Activated naive CD4-positive, alpha-beta T cell treated with anti-CD3 and anti-CD28 coated beads, Interleukin-2, amount 50 U/mL, for 24 hours (primary cell): ENCODE measurements around the gene FDPS.
"Not testable (repeated sequence)": the region's sequence is repeated elsewhere in the genome, so short reads cannot be mapped to it uniquely, and the experiment has no call there.

ENCODE experiments used
- H3K27ac Mint-ChIP-seq: one replicate; pipeline ENCODE4 v1.8.0; 2021; ENCODE audit warnings: mild to moderate bottlenecking, mixed read lengths
- H3K27me3 Mint-ChIP-seq: one replicate; pipeline ENCODE4 v1.8.0; 2021; ENCODE audit warnings: mixed read lengths
- H3K36me3 Mint-ChIP-seq: one replicate; pipeline ENCODE4 v1.8.0; 2021; ENCODE audit warnings: mixed read lengths
- H3K4me1 Mint-ChIP-seq: one replicate; pipeline ENCODE4 v1.8.0; 2021; ENCODE audit warnings: mixed read lengths
- H3K4me3 Mint-ChIP-seq: one replicate; pipeline ENCODE4 v1.8.0; 2021; ENCODE audit warnings: mild to moderate bottlenecking, mixed read lengths
- H3K9me3 Mint-ChIP-seq: one replicate; pipeline ENCODE4 v1.8.0; 2021; ENCODE audit warnings: mixed read lengths

The FDPS gene

DNA sequence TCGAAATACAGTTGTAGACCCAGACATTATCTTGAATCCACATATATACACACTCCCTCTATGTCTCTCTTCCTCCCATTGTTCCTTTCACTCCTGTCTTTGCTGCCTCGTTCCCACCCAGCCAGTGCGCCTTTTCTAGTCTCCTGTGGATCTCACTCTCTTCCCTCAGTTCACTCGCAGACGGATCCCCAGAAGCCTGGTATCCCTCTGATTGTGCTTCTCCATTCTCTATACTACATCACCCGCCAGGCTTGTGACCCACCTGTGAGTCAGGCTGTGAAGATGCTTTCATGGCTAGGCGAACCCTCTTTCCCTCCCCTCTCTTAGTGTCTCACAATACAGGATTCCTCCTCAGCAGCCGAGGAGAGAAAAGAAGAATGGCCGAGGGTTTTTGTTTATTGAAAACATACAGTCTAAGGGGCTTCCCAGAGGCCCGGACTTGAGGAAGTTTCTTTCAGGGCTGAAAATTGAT lies 29.9 kb upstream of the FDPS start:
- Mint-ChIP-seq H3K27me3 (no peaks in the 10 kb centered on the region), H3K9me3 (no peaks in the 10 kb centered on the region), H3K4me1 (peaks cover 26% of the 10 kb centered on the region), H3K4me3 (peak overlapping the region; percentile 61), H3K27ac (no peak overlapping the region), H3K36me3 (no peaks in the 10 kb centered on the region)

DNA sequence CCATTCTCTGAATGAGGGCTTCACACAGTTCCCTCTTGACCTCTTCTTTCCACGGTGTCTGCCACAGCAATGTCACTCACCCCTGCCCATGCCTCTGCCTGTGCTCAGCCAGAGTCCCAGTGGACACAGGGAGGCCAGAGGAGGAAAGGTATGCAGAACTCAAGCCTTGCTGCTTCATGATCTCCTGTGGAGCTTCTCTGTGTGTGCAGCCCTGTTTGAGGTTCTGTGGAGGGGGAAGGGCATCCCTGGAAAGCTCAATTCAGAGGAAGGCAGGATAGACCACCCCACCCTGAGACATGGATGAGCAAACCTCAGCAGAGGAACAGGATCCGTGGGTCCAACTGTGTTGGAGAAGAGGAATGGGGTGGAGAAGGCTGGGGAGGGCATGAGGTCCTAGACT lies 29.4 kb upstream of the FDPS start:
- Mint-ChIP-seq H3K4me3 (no peak overlapping the region), H3K4me1 (peaks cover 24% of the 10 kb centered on the region), H3K27me3 (no peaks in the 10 kb centered on the region), H3K36me3 (no peaks in the 10 kb centered on the region), H3K27ac (no peak overlapping the region), H3K9me3 (no peaks in the 10 kb centered on the region)

- no peaks in the 10 kb centered on the region for H3K36me3 Mint-ChIP-seq
- H3K9me3 Mint-ChIP-seq, result no peaks in the 10 kb centered on the region
- peaks cover 7% of the 10 kb centered on the region for H3K4me1 Mint-ChIP-seq
- H3K27me3 Mint-ChIP-seq, result no peaks in the 10 kb centered on the region
- H3K4me3 Mint-ChIP-seq, result no peak overlapping the region
- H3K27ac Mint-ChIP-seq, result no peak overlapping the region
Observed at GRCh38 chr1:155282488-155283091, 26.1 kb upstream of the FDPS start.

- H3K27me3 Mint-ChIP-seq, result no peaks in the 10 kb centered on the region
- H3K36me3 Mint-ChIP-seq, result no peaks in the 10 kb centered on the region
- H3K4me3 Mint-ChIP-seq, result no peak overlapping the region
- no peak overlapping the region for H3K27ac Mint-ChIP-seq
- no peaks in the 10 kb centered on the region for H3K4me1 Mint-ChIP-seq
- no peaks in the 10 kb centered on the region for H3K9me3 Mint-ChIP-seq
Observed at GRCh38 chr1:155284476-155284875, 24.2 kb upstream of the FDPS start.

GRCh38 chr1:155285063-155285462 lies 23.6 kb upstream of the FDPS start:
- no peaks in the 10 kb centered on the region for H3K27me3 Mint-ChIP-seq
- no peak overlapping the region for H3K4me3 Mint-ChIP-seq
- no peaks in the 10 kb centered on the region for H3K4me1 Mint-ChIP-seq
- H3K27ac Mint-ChIP-seq, result no peak overlapping the region
- H3K9me3 Mint-ChIP-seq, result no peaks in the 10 kb centered on the region
- H3K36me3 Mint-ChIP-seq, result no peaks in the 10 kb centered on the region

DNA sequence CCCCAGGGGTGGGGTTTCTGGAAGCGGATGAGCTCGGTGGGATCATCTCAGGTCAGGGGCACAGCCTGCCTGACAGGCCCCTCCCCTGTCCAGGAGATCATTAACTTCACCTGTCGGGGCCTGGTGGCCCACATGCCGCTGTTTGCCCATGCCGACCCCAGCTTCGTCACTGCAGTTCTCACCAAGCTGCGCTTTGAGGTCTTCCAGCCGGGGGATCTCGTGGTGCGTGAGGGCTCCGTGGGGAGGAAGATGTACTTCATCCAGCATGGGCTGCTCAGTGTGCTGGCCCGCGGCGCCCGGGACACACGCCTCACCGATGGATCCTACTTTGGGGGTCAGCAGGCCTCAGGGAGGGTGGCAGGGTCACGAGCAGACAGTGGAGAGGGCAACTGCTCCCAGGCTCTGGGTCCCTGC lies 23.0 kb upstream of the FDPS start:
- Mint-ChIP-seq H3K9me3 (no peaks in the 10 kb centered on the region), H3K4me3 (no peak overlapping the region), H3K27ac (no peak overlapping the region), H3K36me3 (no peaks in the 10 kb centered on the region), H3K4me1 (no peaks in the 10 kb centered on the region), H3K27me3 (no peaks in the 10 kb centered on the region)

DNA sequence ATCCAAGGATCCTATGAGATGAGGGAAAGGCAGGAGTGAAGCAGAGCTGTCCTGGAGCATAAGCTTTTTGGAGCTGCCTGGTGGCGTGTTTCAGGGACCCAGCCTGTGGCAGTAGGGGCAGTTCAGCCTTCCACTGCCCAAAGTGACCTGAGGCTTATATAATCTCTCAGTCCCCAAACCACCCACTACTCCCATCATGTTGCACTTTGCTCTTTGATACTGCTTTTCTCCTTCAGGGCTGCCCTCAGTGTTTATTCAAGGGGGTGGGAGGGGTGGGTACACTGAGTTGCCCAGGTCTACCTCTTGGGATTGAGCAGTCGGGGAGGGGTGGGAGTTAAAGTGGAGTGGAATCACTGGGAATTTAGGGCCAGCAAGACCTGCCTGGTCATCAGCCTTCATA lies 22.1 kb upstream of the FDPS start:
- Mint-ChIP-seq H3K9me3 (no peaks in the 10 kb centered on the region), H3K4me1 (no peaks in the 10 kb centered on the region), H3K36me3 (no peaks in the 10 kb centered on the region), H3K27me3 (no peaks in the 10 kb centered on the region), H3K4me3 (no peak overlapping the region), H3K27ac (no peak overlapping the region)

- Mint-ChIP-seq H3K36me3 (no peaks in the 10 kb centered on the region), H3K27ac (no peak overlapping the region), H3K4me1 (no peaks in the 10 kb centered on the region), H3K9me3 (no peaks in the 10 kb centered on the region), H3K4me3 (no peak overlapping the region), H3K27me3 (no peaks in the 10 kb centered on the region)
Observed at GRCh38 chr1:155287987-155288543, 20.6 kb upstream of the FDPS start.

DNA sequence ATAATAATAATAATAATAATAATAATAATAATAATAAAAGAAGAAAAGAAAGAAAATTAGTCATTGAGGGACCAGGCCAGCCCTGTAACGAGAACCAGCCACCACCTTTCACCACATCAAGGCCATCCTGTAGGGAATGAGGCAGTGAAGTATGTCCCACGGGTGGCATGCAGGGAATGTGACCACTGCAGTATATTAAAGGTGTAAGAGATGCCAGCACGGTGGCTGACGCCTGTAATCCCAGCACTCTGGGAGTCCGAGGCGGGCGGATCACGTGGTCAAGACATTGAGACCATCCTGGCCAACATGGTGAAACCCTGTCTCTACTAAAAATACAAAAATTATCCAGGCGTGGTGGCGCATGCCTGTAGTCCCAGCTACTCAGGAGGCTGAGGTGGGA lies 17.7 kb upstream of the FDPS start:
- H3K4me1 Mint-ChIP-seq, H3K4me3 Mint-ChIP-seq, H3K36me3 Mint-ChIP-seq, H3K9me3 Mint-ChIP-seq, H3K27ac Mint-ChIP-seq: not testable (repeated sequence)
- H3K27me3 Mint-ChIP-seq, result peaks cover 13% of the 10 kb centered on the region

DNA sequence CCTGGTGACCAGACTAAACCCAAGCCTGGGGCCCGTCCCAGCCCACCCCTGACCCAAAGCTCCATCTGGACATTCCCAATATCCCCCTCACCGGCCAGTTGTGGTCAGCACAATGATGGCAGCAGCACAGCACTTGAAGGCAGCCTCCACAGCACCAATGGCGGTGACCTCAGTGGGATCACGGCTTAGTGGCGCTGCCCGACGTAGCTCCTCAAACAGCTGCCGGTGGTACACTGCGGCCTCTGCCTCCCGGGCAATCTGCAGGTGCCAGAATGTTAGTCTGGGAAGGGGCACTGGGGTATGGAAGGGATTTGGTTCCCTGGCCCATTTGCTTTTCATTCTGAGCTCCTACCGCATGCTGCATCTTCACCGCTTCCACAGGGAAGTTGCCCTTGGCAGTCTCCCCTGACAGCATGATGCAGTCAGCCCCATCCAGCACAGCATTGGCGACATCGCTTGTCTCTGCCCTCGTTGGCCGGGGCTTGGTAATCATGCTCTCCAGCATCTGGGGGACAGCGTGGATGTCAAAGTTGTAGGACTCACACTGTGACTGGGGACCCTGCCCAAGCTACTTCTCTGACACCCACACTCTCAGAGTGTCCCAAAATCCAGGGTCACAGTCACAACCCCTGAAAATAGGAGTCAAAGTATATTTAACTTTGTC lies 15.4 kb upstream of the FDPS start:
- Mint-ChIP-seq H3K4me1 (peaks cover 4% of the 10 kb centered on the region), H3K27ac (no peak overlapping the region), H3K4me3 (no peak overlapping the region), H3K27me3 (peaks cover 20% of the 10 kb centered on the region), H3K36me3 (no peaks in the 10 kb centered on the region), H3K9me3 (no peaks in the 10 kb centered on the region)

DNA sequence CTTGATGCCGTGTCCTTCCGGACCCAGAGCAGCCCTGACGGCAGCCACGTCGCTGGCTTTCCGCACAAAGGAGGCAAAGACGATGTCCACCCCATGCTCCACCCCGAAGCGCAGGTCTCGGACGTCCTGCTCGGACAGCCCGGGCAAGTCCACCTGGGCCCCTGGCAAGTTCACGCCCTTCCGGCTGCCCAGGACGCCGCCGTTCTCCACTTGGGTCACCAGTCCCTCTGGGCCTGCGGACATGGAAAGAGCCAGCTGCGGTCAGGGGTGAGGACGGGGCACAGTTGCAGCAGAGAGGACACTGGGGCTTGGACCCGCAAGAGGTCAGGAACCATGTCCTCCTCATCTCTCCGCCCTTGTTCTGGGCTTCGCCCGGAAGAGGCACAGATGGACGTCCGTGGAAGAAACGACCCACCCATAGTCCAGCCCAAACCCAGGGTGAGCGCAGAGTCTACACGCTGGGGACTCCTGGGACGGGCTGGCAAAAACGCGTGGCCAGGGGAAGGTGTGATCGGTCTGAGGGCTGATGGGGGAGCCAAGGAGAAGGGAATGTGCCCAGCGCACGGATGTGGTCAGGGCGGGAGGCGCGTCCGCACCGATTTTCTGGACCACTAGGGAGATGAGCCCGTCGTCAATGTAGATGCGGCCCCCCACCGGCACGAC lies 14.0 kb upstream of the FDPS start:
- Mint-ChIP-seq H3K9me3 (no peaks in the 10 kb centered on the region), H3K4me3 (no peak overlapping the region), H3K27ac (no peak overlapping the region)

DNA sequence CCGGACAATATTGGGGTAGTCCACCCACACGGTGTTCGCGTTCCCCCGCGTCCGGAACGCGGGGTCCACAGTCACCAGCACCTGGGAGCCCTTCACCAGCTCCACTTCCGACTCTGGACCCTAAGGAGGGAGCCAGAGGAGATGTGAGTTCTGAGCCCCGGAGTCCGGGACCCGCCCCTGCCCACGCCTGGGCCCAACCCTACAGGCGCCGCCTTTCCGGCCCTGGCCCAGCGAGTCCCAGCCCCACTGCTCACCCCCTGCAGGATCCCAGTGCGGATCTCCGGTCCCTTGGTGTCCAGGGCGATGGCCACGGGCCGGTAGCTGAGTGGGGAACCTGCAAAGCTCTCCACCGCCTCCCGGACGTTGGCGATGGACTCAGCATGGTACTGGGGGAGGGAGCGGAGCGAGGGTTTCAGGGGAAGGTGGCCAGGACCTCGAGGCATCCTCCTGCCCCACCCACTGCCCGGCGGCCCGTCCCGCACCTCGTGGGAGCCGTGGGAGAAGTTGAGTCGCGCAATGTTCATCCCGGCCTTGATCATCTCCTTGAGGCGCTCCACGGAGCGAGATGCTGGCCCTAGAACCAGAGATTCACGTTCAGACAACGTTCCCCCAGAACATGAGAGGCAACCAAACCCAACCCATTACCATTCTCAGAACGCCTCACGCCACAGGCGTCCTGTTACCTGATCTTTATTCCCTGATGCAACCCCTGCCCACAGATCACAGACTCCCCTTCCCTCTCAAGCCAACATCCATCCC lies 13.3 kb upstream of the FDPS start:
- no peaks in the 10 kb centered on the region for H3K36me3 Mint-ChIP-seq
- H3K27me3 Mint-ChIP-seq, result peaks cover 20% of the 10 kb centered on the region
- H3K4me3 Mint-ChIP-seq, result no peak overlapping the region
- no peaks in the 10 kb centered on the region for H3K9me3 Mint-ChIP-seq
- H3K27ac Mint-ChIP-seq, result no peak overlapping the region
- H3K4me1 Mint-ChIP-seq, result peaks cover 4% of the 10 kb centered on the region

More for the DNA sequence above, 14.0 kb upstream of the FDPS start:
- peaks cover 4% of the 10 kb centered on the region for H3K4me1 Mint-ChIP-seq
- no peaks in the 10 kb centered on the region for H3K36me3 Mint-ChIP-seq
- peaks cover 20% of the 10 kb centered on the region for H3K27me3 Mint-ChIP-seq

- Mint-ChIP-seq H3K9me3 (no peaks in the 10 kb centered on the region), H3K27ac (no peak overlapping the region), H3K4me1 (peaks cover 4% of the 10 kb centered on the region), H3K4me3 (no peak overlapping the region), H3K36me3 (no peaks in the 10 kb centered on the region), H3K27me3 (peaks cover 20% of the 10 kb centered on the region)
Observed at GRCh38 chr1:155295942-155296267, 12.8 kb upstream of the FDPS start.

GRCh38 chr1:155296661-155297060 lies 12.0 kb upstream of the FDPS start:
- Mint-ChIP-seq H3K4me3 (no peak overlapping the region), H3K27me3 (peaks cover 20% of the 10 kb centered on the region), H3K9me3 (no peaks in the 10 kb centered on the region), H3K36me3 (no peaks in the 10 kb centered on the region), H3K27ac (no peak overlapping the region), H3K4me1 (peaks cover 4% of the 10 kb centered on the region)

GRCh38 chr1:155297384-155297783 lies 11.3 kb upstream of the FDPS start:
- Mint-ChIP-seq H3K4me1 (peaks cover 4% of the 10 kb centered on the region), H3K36me3 (no peaks in the 10 kb centered on the region), H3K27ac (no peak overlapping the region), H3K27me3 (peaks cover 20% of the 10 kb centered on the region), H3K4me3 (no peak overlapping the region), H3K9me3 (no peaks in the 10 kb centered on the region)

DNA sequence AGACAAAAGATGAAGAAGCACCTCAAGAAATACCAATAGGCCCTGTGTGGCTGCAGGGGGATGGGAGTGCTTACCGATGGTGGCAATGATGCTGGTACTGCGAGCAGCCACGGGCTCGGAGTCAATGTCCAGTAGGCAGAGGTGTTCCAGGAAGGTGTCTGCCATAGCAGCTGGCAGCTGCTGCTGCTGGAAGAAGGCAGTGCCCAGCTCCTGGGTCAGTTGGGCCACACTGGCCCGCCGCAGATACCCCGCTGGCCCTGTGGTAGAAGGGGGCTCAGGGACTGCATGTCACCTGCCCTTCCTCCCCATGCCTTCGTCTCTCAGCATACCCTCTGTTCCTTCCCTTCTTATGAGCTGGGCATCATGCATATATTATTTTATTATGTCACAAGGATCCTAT lies 8.6 kb upstream of the FDPS start:
- H3K36me3 Mint-ChIP-seq, result no peaks in the 10 kb centered on the region
- H3K4me3 Mint-ChIP-seq, result no peak overlapping the region
- H3K4me1 Mint-ChIP-seq, result peaks cover under 1% of the 10 kb centered on the region
- no peak overlapping the region for H3K27ac Mint-ChIP-seq
- H3K27me3 Mint-ChIP-seq, result peaks cover 11% of the 10 kb centered on the region
- H3K9me3 Mint-ChIP-seq, result no peaks in the 10 kb centered on the region
